Right lobe of liver (tissue), 6 donors: ENCODE data around the gene HOTAIR. TPM values are rescaled to one million over a fixed set of nuclear protein-coding genes. Genes with fewer than 3 reads are reported as not detected.

ENCODE experiments used
- ATAC-seq, 4 donors: fragments of 200-7000 bp; cut with Tn5 transposase; one replicate each; pipeline ENCODE4 v1.9.1; 2020; ENCODE audit warnings: mild to moderate bottlenecking in 4 of 4, moderate library complexity in 4 of 4
- DNase-seq, 3 donors: peaks; one replicate each; pipeline ENCODE4 v3.0.0-alpha.2; 2020
- H3K27ac ChIP-seq, 3 donors: fragments of 200-600 bp; one replicate each; pipeline ENCODE4 v1.8.0; 2022
- H3K27me3 ChIP-seq, 2 donors: fragments of 200-600 bp; one replicate each; pipeline ENCODE4 v1.8.0; 2022
- H3K36me3 ChIP-seq, 4 donors: fragments of 200-600 bp; sonication (generic) in 1 of 4; one replicate each; pipeline versions ENCODE4 v1.5.1 to v1.8.0; 2017 to 2022; ENCODE audit warnings: control low read depth in 1 of 4
- H3K4me1 ChIP-seq, 4 donors: fragments of 200-600 bp; sonication (generic) in 1 of 4; one replicate each; pipeline versions ENCODE4 v1.5.1 to v1.8.0; 2017 to 2022; ENCODE audit warnings: control low read depth in 1 of 4
- H3K4me3 ChIP-seq, 3 donors: fragments of 200-600 bp; one replicate each; pipeline ENCODE4 v1.8.0; 2022
- H3K9me3 ChIP-seq, 4 donors: fragments of 200-600 bp; sonication (generic) in 1 of 4; one replicate each; pipeline versions ENCODE4 v1.5.1 to v1.8.0; 2017 to 2022; ENCODE audit warnings: control low read depth in 1 of 4
- CTCF ChIP-seq, 4 donors: fragments of 200-600 bp in 3 of 4; fragments of 450-650 bp in 1 of 4; IDR thresholded peaks; one replicate each; pipeline versions ENCODE4 v1.5.1 to v1.8.0; 2016 to 2022; ENCODE audit warnings: antibody characterized with exemption in 4 of 4, mild to moderate bottlenecking in 2 of 4
- POLR2A ChIP-seq: fragments of 450-650 bp; IDR thresholded peaks from one replicate; pipeline ENCODE4 v1.6.1; 2017; ENCODE audit warnings: antibody characterized with exemption, mild to moderate bottlenecking
- WGBS: methylation state at CpG from one replicate; pipeline ENCODE4 v1.1.6; 2018; ENCODE audit warnings: low coverage, low lambda C conversion rate; ENCODE audit not compliant: insufficient coverage; ENCODE audit errors: missing lambda C conversion rate; 5-methylcytosine and 5-hydroxymethylcytosine counted together
- intact Hi-C, 2 donors: fragments of 100-400 bp; cut with DNase I; formaldehyde crosslinking; loops; one replicate each; pipeline versions ENCODE4 v1.11.2 to v1.14.1; 2022
- total RNA-seq, 6 experiments: library from RNA; depleted of rRNA in 2 of 6; stranded (reverse); fragments of >200 nt in 2 of 6; fragmentation: NEBNext Ultra II Directional in 3 of 6; extraction: Animal tissue kit (Norgen Biotek cat#: 25700) in 3 of 6; gene quantifications; one replicate each; pipeline versions ENCODE4 v1.1.0 to v1.2.4, GENCODE V29; 2016 to 2023
- donor health status: DM: no; HTN: yes; CAD: no.
- donor health status: DM: no; HTN: no; CAD: no.
- donor health status: DM: no; HTN: no; CAD: no.
- donor health status: DM: no; HTN: yes; CAD: no.
- donor health status: DM: no; HTN: yes; CAD: no.

The HOTAIR gene
- total RNA-seq, 6 experiments from 2014 or later, result not detected

GRCh38 chr12:53966385-53967133, 8.2 kb downstream of the HOTAIR start:
- H3K4me3 ChIP-seq, result no peak overlapping the region
- TF ChIP-seq POLR2A (no peak), CTCF (IDR thresholded peaks at IDR 0.05) (no peak)
- H3K27ac ChIP-seq, result no peak overlapping the region
- intact Hi-C loops, result no loop called here
- ATAC-seq (no peak), DNase-seq (no peak)
- peaks cover 11 to 58% of the 10 kb centered on the region in 2 donors for H3K27me3 ChIP-seq
- WGBS, result 5% methylated on average over 33 of the region's 36 CpGs
- H3K4me1 ChIP-seq, result no peaks in the 10 kb centered on the region
- H3K36me3 ChIP-seq, result no peaks in the 10 kb centered on the region
- H3K9me3 ChIP-seq, result no peaks in the 10 kb centered on the region

- DNase-seq, result no peak
- H3K4me1 ChIP-seq, result no peaks in the 10 kb centered on the region
- intact Hi-C loops, result no loop called here
- H3K9me3 ChIP-seq, result no peaks in the 10 kb centered on the region
- no peak overlapping the region for H3K4me3 ChIP-seq
- H3K27ac ChIP-seq, result no peak overlapping the region
- WGBS, result 4% methylated on average over 15 of the region's 15 CpGs
- H3K36me3 ChIP-seq, result no peaks in the 10 kb centered on the region
- peaks cover 14 to 64% of the 10 kb centered on the region in 2 donors for H3K27me3 ChIP-seq
- ATAC-seq, result no peak
- TF ChIP-seq POLR2A (no peak), CTCF (IDR thresholded peaks at IDR 0.05) (no peak)
These were observed 8.7 kb downstream of the HOTAIR start for GRCh38 chr12:53966085-53966384.

- intact Hi-C loops, result no loop called here
- DNase-seq, result no peak
- ATAC-seq, result no peak
These were observed 9.3 kb downstream of the HOTAIR start for GRCh38 chr12:53965281-53966084.

GRCh38 chr12:53964315-53964713, 10.4 kb downstream of the HOTAIR start:
- ATAC-seq (no peak), DNase-seq (no peak)
- 9% methylated on average over 2 of the region's 2 CpGs for WGBS
- intact Hi-C loops, result no loop called here
- TF ChIP-seq POLR2A, result no peak
- no peak for TF ChIP-seq CTCF (IDR thresholded peaks at IDR 0.05)
- Histone ChIP-seq H3K36me3 (no peaks in the 10 kb centered on the region), H3K4me3 (no peak overlapping the region), H3K27ac (no peak overlapping the region), H3K9me3 (no peaks in the 10 kb centered on the region), H3K27me3 (peaks cover 22 to 59% of the 10 kb centered on the region in 2 donors), H3K4me1 (no peaks in the 10 kb centered on the region)

More at GRCh38 chr12:53965281-53966084, 9.3 kb downstream of the HOTAIR start:
- TF ChIP-seq CTCF (IDR thresholded peaks at IDR 0.05) (no peak), POLR2A (no peak)
- peaks cover 20 to 65% of the 10 kb centered on the region in 2 donors for H3K27me3 ChIP-seq
- H3K27ac ChIP-seq, result no peak overlapping the region
- H3K9me3 ChIP-seq, result no peaks in the 10 kb centered on the region
- no peak overlapping the region for H3K4me3 ChIP-seq
- H3K4me1 ChIP-seq, result no peaks in the 10 kb centered on the region
- 3% methylated on average over 11 of the region's 18 CpGs for WGBS
- H3K36me3 ChIP-seq, result no peaks in the 10 kb centered on the region
